HepG2 (cell line): Measurements from ENCODE around the gene METAP1D. TPM values are rescaled to one million over a fixed set of nuclear protein-coding genes. Genes with fewer than 3 reads are reported as not detected.
A peak's percentile ranks its signal among the peaks of the same experiment; 100 is the strongest.

Experiments used
- AHR ChIP-seq: IDR thresholded peaks from 2 replicates; pipeline ENCODE4 v1.6.1; 2018; ENCODE audit warnings: missing genetic modification reagents, missing compliant biosample characterization
- EED ChIP-seq: sonication (generic); formaldehyde crosslinking; IDR thresholded peaks from 2 replicates; pipeline ENCODE4 v1.5.0; 2020; ENCODE audit warnings: mild to moderate bottlenecking, missing genetic modification reagents
- GTF2F1 ChIP-seq: fragments of 150-350 bp; IDR thresholded peaks from 2 replicates; pipeline ENCODE4 v1.6.1; 2014; ENCODE audit warnings: low read length
- KLF16 ChIP-seq, 2 experiments: sonication (generic) in 1 of 2; formaldehyde crosslinking in 1 of 2; IDR thresholded peaks; 2 replicates each; pipeline versions ENCODE4 v1.6.1 to v1.8.0; 2016 to 2023; ENCODE audit warnings: missing genetic modification reagents in 2 of 2, missing compliant biosample characterization in 1 of 2
- MED1 ChIP-seq: sonication (generic); formaldehyde crosslinking; IDR thresholded peaks from 2 replicates; pipeline ENCODE4 v1.4.0; 2020; ENCODE audit warnings: missing genetic modification reagents
- NFYB ChIP-seq: sonication (generic); formaldehyde crosslinking; IDR thresholded peaks from 2 replicates; pipeline ENCODE4 v1.4.0; 2020; ENCODE audit warnings: missing genetic modification reagents
- NPAS2 ChIP-seq: sonication (generic); formaldehyde crosslinking; IDR thresholded peaks from 2 replicates; pipeline ENCODE4 v1.8.0; 2022; ENCODE audit warnings: mild to moderate bottlenecking, missing genetic modification reagents, borderline replicate concordance
- POLR2G ChIP-seq: fragments of 200-400 bp; formaldehyde crosslinking; IDR thresholded peaks from 2 replicates; pipeline ENCODE4 v1.6.1; 2018; ENCODE audit warnings: mild to moderate bottlenecking, low read depth, low read length, moderate library complexity
- PTBP1 ChIP-seq: fragments of 200-400 bp; formaldehyde crosslinking; IDR thresholded peaks from 2 replicates; pipeline ENCODE4 v1.6.1; 2018; ENCODE audit warnings: low read length, low read depth; ENCODE audit not compliant: poor library complexity, severe bottlenecking
- RARA ChIP-seq: IDR thresholded peaks from 2 replicates; pipeline ENCODE4 v1.6.1; 2016; ENCODE audit warnings: missing genetic modification reagents, missing compliant biosample characterization
- RARG ChIP-seq: sonication (generic); formaldehyde crosslinking; IDR thresholded peaks from 2 replicates; pipeline ENCODE4 v1.4.0; 2020; ENCODE audit warnings: low read depth, mild to moderate bottlenecking, missing genetic modification reagents
- SIN3A ChIP-seq: IDR thresholded peaks from 2 replicates; pipeline ENCODE4 v1.6.1; 2011; ENCODE audit warnings: low read depth, mild to moderate bottlenecking, control low read depth, low read length, borderline replicate concordance
- TEAD3 ChIP-seq: optimal IDR thresholded peaks from 2 replicates; pipeline ENCODE3; 2016; ENCODE audit warnings: borderline replicate concordance
- ZMAT3 ChIP-seq: sonication (generic); formaldehyde crosslinking; conservative IDR thresholded peaks from 2 replicates; pipeline ENCODE4 v1.7.0; 2021; ENCODE audit warnings: missing genetic modification reagents
- ZNF331 ChIP-seq: sonication (generic); formaldehyde crosslinking; IDR thresholded peaks from 2 replicates; pipeline ENCODE4 v1.4.0; 2020; ENCODE audit warnings: missing genetic modification reagents
- ZNF44 ChIP-seq: sonication (generic); formaldehyde crosslinking; IDR thresholded peaks from 2 replicates; pipeline ENCODE4 v1.5.1; 2020; ENCODE audit warnings: mild to moderate bottlenecking, missing genetic modification reagents
- ZNF547 ChIP-seq: sonication (generic); formaldehyde crosslinking; IDR thresholded peaks from 2 replicates; pipeline ENCODE4 v1.5.1; 2020; ENCODE audit warnings: mild to moderate bottlenecking, missing genetic modification reagents
- polyA plus RNA-seq, 8 experiments: library from polyadenylated mRNA; depleted of rRNA in 3 of 8; stranded (reverse) in 7 of 8; unstranded in 1 of 8; fragments of >200 nt; fragmentation: Illumina TruSeq in 4 of 8; extraction: Trizol in 4 of 8; gene quantifications; 2 replicates each; pipeline versions ENCODE4 v1.2.1 to v1.2.3, GENCODE V29; 2011 to 2016; ENCODE audit warnings: low read depth in 4 of 8, missing spikeins in 1 of 8, mixed read lengths in 1 of 8; ENCODE audit not compliant: insufficient read depth in 1 of 8
- total RNA-seq, 5 experiments: library from RNA; depleted of rRNA; stranded (reverse); fragments of >200 nt; fragmentation: Illumina TruSeq; extraction: Trizol; gene quantifications; 2 replicates each; pipeline ENCODE4 v1.2.3, GENCODE V29; 2016; ENCODE audit warnings: low read depth in 1 of 5
- TF ChIP-seq, protein P1 (sequence below): IDR thresholded peaks from 2 replicates; pipeline ENCODE4 v1.6.1; 2012; ENCODE audit warnings: low read length, improper control_type of control experiment
- TF ChIP-seq, protein P2 (sequence below): sonication (generic); formaldehyde crosslinking; IDR thresholded peaks from 2 replicates; pipeline ENCODE4 v1.4.0; 2020; ENCODE audit warnings: missing genetic modification reagents
- TF ChIP-seq, protein P3 (sequence below): sonication (generic); formaldehyde crosslinking; IDR thresholded peaks from 2 replicates; pipeline ENCODE4 v1.4.0; 2020; ENCODE audit warnings: mild to moderate bottlenecking, missing genetic modification reagents
- TF ChIP-seq, protein P4 (sequence below): sonication (generic); formaldehyde crosslinking; IDR thresholded peaks from 2 replicates; pipeline ENCODE4 v1.9.0; 2021; ENCODE audit warnings: missing genetic modification reagents, mild to moderate bottlenecking, borderline replicate concordance
- TF ChIP-seq, protein P5 (sequence below): sonication (generic); formaldehyde crosslinking; IDR thresholded peaks from 2 replicates; pipeline ENCODE4 v1.4.0; 2020; ENCODE audit warnings: mild to moderate bottlenecking, missing genetic modification reagents

METAP1D gene
- total and polyA plus RNA-seq, 2 of the 13 experiments (the other 11 are each of a cell fraction or from before 2014, with no cell fraction given): 14.7 to 21.6 TPM

DNA sequence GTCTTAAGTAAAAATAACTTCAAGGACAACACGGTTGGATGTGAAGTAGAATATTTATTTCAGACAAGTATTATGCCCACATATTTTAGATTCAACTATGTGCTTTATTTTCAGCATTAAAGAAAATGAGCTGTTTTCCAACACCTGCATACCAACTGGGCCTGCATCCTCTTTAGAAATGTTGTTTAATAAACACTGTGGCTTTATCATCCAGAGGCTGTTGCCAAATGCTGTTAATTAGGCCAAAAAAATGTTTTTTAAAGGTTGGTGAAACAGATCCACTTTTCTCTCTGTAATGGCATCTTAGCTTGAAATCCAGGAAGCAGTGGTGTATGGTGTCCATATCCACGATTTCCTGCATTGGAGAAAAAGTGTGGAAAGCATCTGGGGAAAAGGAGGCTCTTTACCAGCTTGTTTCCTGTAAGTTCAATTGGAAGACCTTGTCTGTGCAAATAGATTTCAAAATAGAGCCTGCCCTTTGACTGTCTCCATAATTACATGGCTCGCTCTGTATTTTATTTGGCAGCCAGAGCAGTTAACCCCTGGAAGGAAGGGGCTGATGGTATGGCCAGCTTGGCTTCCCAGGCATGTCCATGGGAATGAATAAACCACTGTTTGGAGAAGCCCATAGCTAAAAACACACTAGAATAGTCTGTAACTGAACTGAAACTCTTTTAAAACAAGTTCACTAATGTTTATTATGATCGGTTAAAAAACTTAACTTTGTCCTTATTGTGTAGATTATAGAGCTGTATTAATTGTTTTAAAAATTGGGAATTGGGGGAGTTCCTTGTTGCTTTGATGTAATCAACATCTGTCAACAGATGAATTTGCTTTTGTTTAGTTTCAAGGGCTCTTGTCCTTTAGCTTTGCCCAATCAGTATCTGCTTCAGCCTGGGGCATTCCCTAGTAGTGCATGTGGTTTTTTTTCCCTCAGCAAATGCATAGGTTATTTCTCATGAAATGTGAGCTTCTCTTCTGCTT, 52.5 kb downstream of the METAP1D start (continued):
- peak; percentile 76 for TF ChIP-seq ZMAT3 (CRISPR knock-in tag)
- TF ChIP-seq GTF2F1: no peak
- TF ChIP-seq POLR2G: no peak
- no peak for TF ChIP-seq PTBP1
- peak; percentile 91 for TF ChIP-seq MED1
- TF ChIP-seq ZNF44 (CRISPR knock-in tag): 0 out of 2 replicates have a peak, but pooled peaks have one; percentile 9
- TF ChIP-seq, protein P1, sequence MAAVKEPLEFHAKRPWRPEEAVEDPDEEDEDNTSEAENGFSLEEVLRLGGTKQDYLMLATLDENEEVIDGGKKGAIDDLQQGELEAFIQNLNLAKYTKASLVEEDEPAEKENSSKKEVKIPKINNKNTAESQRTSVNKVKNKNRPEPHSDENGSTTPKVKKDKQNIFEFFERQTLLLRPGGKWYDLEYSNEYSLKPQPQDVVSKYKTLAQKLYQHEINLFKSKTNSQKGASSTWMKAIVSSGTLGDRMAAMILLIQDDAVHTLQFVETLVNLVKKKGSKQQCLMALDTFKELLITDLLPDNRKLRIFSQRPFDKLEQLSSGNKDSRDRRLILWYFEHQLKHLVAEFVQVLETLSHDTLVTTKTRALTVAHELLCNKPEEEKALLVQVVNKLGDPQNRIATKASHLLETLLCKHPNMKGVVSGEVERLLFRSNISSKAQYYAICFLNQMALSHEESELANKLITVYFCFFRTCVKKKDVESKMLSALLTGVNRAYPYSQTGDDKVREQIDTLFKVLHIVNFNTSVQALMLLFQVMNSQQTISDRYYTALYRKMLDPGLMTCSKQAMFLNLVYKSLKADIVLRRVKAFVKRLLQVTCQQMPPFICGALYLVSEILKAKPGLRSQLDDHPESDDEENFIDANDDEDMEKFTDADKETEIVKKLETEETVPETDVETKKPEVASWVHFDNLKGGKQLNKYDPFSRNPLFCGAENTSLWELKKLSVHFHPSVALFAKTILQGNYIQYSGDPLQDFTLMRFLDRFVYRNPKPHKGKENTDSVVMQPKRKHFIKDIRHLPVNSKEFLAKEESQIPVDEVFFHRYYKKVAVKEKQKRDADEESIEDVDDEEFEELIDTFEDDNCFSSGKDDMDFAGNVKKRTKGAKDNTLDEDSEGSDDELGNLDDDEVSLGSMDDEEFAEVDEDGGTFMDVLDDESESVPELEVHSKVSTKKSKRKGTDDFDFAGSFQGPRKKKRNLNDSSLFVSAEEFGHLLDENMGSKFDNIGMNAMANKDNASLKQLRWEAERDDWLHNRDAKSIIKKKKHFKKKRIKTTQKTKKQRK: no peak
- TF ChIP-seq RARA (CRISPR knock-in tag): peak; percentile 92
- TF ChIP-seq, protein P2, sequence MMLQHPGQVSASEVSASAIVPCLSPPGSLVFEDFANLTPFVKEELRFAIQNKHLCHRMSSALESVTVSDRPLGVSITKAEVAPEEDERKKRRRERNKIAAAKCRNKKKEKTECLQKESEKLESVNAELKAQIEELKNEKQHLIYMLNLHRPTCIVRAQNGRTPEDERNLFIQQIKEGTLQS (CRISPR knock-in tag): no peak
- TF ChIP-seq SIN3A: peak; percentile 58; the same call in 1 of the 2 replicates
- TF ChIP-seq NFYB (CRISPR knock-in tag): 0 out of 2 replicates have a peak, but pooled peaks have one; percentile 16
- TF ChIP-seq, protein P3, sequence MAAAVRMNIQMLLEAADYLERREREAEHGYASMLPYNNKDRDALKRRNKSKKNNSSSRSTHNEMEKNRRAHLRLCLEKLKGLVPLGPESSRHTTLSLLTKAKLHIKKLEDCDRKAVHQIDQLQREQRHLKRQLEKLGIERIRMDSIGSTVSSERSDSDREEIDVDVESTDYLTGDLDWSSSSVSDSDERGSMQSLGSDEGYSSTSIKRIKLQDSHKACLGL (CRISPR knock-in tag): no peak
- TF ChIP-seq, protein P4, sequence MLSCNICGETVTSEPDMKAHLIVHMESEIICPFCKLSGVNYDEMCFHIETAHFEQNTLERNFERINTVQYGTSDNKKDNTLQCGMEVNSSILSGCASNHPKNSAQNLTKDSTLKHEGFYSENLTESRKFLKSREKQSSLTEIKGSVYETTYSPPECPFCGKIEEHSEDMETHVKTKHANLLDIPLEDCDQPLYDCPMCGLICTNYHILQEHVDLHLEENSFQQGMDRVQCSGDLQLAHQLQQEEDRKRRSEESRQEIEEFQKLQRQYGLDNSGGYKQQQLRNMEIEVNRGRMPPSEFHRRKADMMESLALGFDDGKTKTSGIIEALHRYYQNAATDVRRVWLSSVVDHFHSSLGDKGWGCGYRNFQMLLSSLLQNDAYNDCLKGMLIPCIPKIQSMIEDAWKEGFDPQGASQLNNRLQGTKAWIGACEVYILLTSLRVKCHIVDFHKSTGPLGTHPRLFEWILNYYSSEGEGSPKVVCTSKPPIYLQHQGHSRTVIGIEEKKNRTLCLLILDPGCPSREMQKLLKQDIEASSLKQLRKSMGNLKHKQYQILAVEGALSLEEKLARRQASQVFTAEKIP (CRISPR knock-in tag): no peak
- no peak for TF ChIP-seq NPAS2 (CRISPR knock-in tag)
- TF ChIP-seq EED (CRISPR knock-in tag): no peak
- peak; percentile 81 for TF ChIP-seq TEAD3
- TF ChIP-seq ZNF331 (CRISPR knock-in tag): peak; percentile 95
- peak in 1 of 2 experiments; percentile 75; a peak in 1 of 4 replicates for TF ChIP-seq KLF16 (CRISPR knock-in tag; IDR thresholded peaks at IDR 0.05)
- TF ChIP-seq, protein P5, sequence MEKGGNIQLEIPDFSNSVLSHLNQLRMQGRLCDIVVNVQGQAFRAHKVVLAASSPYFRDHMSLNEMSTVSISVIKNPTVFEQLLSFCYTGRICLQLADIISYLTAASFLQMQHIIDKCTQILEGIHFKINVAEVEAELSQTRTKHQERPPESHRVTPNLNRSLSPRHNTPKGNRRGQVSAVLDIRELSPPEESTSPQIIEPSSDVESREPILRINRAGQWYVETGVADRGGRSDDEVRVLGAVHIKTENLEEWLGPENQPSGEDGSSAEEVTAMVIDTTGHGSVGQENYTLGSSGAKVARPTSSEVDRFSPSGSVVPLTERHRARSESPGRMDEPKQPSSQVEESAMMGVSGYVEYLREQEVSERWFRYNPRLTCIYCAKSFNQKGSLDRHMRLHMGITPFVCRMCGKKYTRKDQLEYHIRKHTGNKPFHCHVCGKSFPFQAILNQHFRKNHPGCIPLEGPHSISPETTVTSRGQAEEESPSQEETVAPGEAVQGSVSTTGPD (CRISPR knock-in tag): peak; percentile 84; the same call in 1 of the 2 replicates
- no peak for TF ChIP-seq RARG (CRISPR knock-in tag)
- TF ChIP-seq ZNF547 (CRISPR knock-in tag): 0 out of 2 replicates have a peak, but pooled peaks have one; percentile 30
- TF ChIP-seq AHR (CRISPR knock-in tag): no peak
